ENCODE measurements around the gene MANSC1. TPM values are rescaled to one million over a fixed set of nuclear protein-coding genes. Genes with fewer than 3 reads are reported as not detected.

MANSC1 gene
- total and polyA plus RNA-seq, 2 donors (not counting 3 experiments of a cell fraction or from before 2014, with no cell fraction given) = 37.0 to 65.0 TPM

GRCh38 chr12:12372946-12373722, 23.1 kb upstream of the MANSC1 start:
- Histone ChIP-seq H4K20me1 (replicated peaks; ENCODE audit: control insufficient read depth, extremely low read depth, insufficient read depth, low read length) (no peaks in the 10 kb centered on the region), H3K4me2 (ENCODE audit: insufficient read depth, low read length) (no peak overlapping the region), H3K4me1 (ENCODE audit: control insufficient read depth, extremely low read depth, insufficient read depth, low read length) (no peaks in the 10 kb centered on the region), H3K36me3 (ENCODE audit: control insufficient read depth in 2 of 2, extremely low read depth in 1 of 2, insufficient read depth in 2 of 2, low read length in 2 of 2) (no peaks in the 10 kb centered on the region), H3K27ac (ENCODE audit: insufficient read depth, low read depth, low read length) (no peak overlapping the region), H3K9me1 (replicated peaks; ENCODE audit: control insufficient read depth, extremely low read depth, insufficient read depth, low read length) (no peaks in the 10 kb centered on the region), H3K9ac (replicated peaks; ENCODE audit: extremely low read depth, insufficient read depth, low read length) (no peak overlapping the region), H3K27me3 (ENCODE audit: control insufficient read depth in 2 of 2, insufficient read depth in 2 of 2, low read length in 2 of 2) (no peaks in the 10 kb centered on the region), H2AFZ (ENCODE audit: low read depth, low read length) (no peak overlapping the region), H3K9me3 (replicated peaks; ENCODE audit: control insufficient read depth, insufficient read depth, low read length) (no peaks in the 10 kb centered on the region), H3K79me2 (ENCODE audit: control insufficient read depth, insufficient read depth, low read length) (no peaks in the 10 kb centered on the region), H3K4me3 (replicated peaks in 1 of 3; ENCODE audit: insufficient read depth in 1 of 3, low read depth in 1 of 3, low read length in 3 of 3) (no peak overlapping the region)
- dilution Hi-C loops (cut with MboI; ENCODE audit: extremely low pct_ligation_motif_present, low sequenced_read_pairs) = no loop called here
- TF ChIP-seq JUN (IDR thresholded peaks at IDR 0.05; ENCODE audit: borderline replicate concordance, insufficient read depth, insufficient read length, low read depth) = no peak
- TF ChIP-seq EZH2 (IDR thresholded peaks at IDR 0.05; ENCODE audit: borderline replicate concordance, low read depth, low read length, severe bottlenecking) = no peak
- TF ChIP-seq POLR2A (IDR thresholded peaks at IDR 0.05; ENCODE audit: low read depth, low read length) = no peak
- no peak for TF ChIP-seq MYC (IDR thresholded peaks at IDR 0.05; ENCODE audit: low read depth, low read length)
- no peak for TF ChIP-seq FOS (IDR thresholded peaks at IDR 0.05; ENCODE audit: borderline replicate concordance, insufficient read depth, low read length)
- no peak for TF ChIP-seq GATA2 (IDR thresholded peaks at IDR 0.05; ENCODE audit: insufficient read depth, insufficient read length, low read depth, low read length)
- TF ChIP-seq POLR2AphosphoS5 (IDR thresholded peaks at IDR 0.05; ENCODE audit: insufficient read depth, low read depth, low read length) = no peak
- no peak for TF ChIP-seq MAX (IDR thresholded peaks at IDR 0.05; ENCODE audit: insufficient read depth, insufficient read length)
- no peak for TF ChIP-seq CTCF (IDR thresholded peaks at IDR 0.05; ENCODE audit: extremely low read depth in 1 of 2, insufficient read depth in 1 of 2, low read depth in 1 of 2, low read length in 2 of 2)
- ChIA-PET POLR2A (no interaction called here), CTCF (no interaction called here)
- FAIRE-seq (no peak), DNase-seq (ENCODE audit: low read depth, low spot score) (no peak)
- no TSS peak for BruUV-seq (replicated peaks)
- intact Hi-C loops (cut with micrococcal nuclease) = no loop called here

All from endothelial cell of umbilical vein (primary cell).